Body of pancreas (tissue), 4 donors: ENCODE measurements around the gene MAP3K12. TPM values are rescaled to one million over a fixed set of nuclear protein-coding genes. Genes with fewer than 3 reads are reported as not detected.

Source experiments
- ATAC-seq: fragments of 150-250 bp; one replicate; pipeline ENCODE4 v1.9.1; 2016
- DNase-seq, 4 donors: peaks; one replicate each; pipeline ENCODE4 v3.0.0-alpha.2; 2019
- H3K27ac ChIP-seq, 4 donors: fragments of 200-600 bp; sonication (generic); 1 replicate in 3 of 4; 2 replicates in 1 of 4; pipeline versions ENCODE4 v1.5.1 to v1.6.1; 2016 to 2019; ENCODE audit warnings: mild to moderate bottlenecking in 1 of 4, mixed read lengths in 1 of 4, moderate library complexity in 1 of 4
- H3K27me3 ChIP-seq, 2 donors: fragments of 200-600 bp; sonication (generic); one replicate each; pipeline ENCODE4 v1.6.0; 2016; ENCODE audit warnings: mild to moderate bottlenecking in 1 of 2
- H3K36me3 ChIP-seq, 2 donors: fragments of 200-600 bp; sonication (generic); replicated peaks in 1 of 2; 2 replicates each; pipeline ENCODE4 v1.5.1; 2016; ENCODE audit warnings: low read depth in 2 of 2; ENCODE audit not compliant: insufficient read depth in 1 of 2
- H3K4me1 ChIP-seq: fragments of 200-600 bp; sonication (generic); one replicate; pipeline ENCODE4 v1.6.0; 2016
- H3K4me3 ChIP-seq, 2 donors: fragments of 200-600 bp; sonication (generic); 1 replicate in 1 of 2; 2 replicates in 1 of 2; pipeline ENCODE4 v1.5.1; 2016 to 2019
- H3K9me3 ChIP-seq, 3 donors: fragments of 200-600 bp; sonication (generic); 1 replicate in 2 of 3; 2 replicates in 1 of 3; pipeline ENCODE4 v1.5.1; 2016
- POLR2A ChIP-seq, 3 donors: fragments of 450-650 bp; IDR thresholded peaks; one replicate each; pipeline ENCODE4 v1.6.1; 2016; ENCODE audit warnings: antibody characterized with exemption in 3 of 3, mild to moderate bottlenecking in 2 of 3
- WGBS, 2 donors: methylation state at CpG; one replicate each; pipeline ENCODE4 v1.1.5; 2017; 5-methylcytosine and 5-hydroxymethylcytosine counted together
- intact Hi-C: fragments of 100-400 bp; cut with DNase I; formaldehyde crosslinking; loops from one replicate; pipeline ENCODE4 v1.15.1; 2023
- total RNA-seq, 2 donors: library from RNA; depleted of rRNA; stranded (reverse); fragments of >200 nt; gene quantifications; one replicate each; pipeline ENCODE4 v1.1.0, GENCODE V29; 2016
- TF ChIP-seq, protein P1 (sequence below), 7 experiments: fragments of 450-650 bp in 4 of 7; fragments of 200-600 bp in 3 of 7; sonication (generic) in 3 of 7; IDR thresholded peaks; one replicate each; pipeline ENCODE4 v1.5.1; 2016 to 2019; ENCODE audit warnings: antibody characterized with exemption in 7 of 7

The MAP3K12 gene
- total RNA-seq, 2 donors from 2014 or later, result 10.9 to 34.6 TPM

DNA sequence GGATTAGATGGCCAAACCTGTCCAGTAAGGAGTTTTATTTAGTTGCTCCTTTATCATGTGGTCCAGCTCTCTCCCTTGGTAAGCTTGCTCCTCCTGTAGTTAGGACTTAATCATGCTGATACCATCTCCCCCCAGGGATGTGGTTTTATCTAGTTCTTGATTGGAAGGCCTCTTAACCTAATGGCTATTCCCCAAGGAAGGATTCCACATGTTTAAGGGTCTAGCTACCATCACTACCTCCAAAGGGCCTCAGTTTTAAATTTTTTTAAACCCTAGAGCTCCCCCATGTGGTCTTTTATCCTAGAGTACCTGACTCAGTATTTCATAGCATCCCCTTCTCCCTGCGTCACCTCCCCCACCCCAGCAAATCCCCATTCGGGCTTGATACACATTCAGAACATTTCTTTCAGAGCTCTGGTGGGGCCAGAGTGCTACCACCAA, 22.5 kb downstream of the MAP3K12 start:
- intact Hi-C loops, result no loop called here
- H3K9me3 ChIP-seq, result no peaks in the 10 kb centered on the region
- peaks cover 11 to 33% of the 10 kb centered on the region in 2 donors for H3K36me3 ChIP-seq
- ATAC-seq (no peak), DNase-seq (no peak)
- no peaks in the 10 kb centered on the region for H3K27me3 ChIP-seq
- H3K27ac ChIP-seq, result no peak overlapping the region
- TF ChIP-seq POLR2A (IDR thresholded peaks at IDR 0.05), result no peak
- TF ChIP-seq, protein P1, sequence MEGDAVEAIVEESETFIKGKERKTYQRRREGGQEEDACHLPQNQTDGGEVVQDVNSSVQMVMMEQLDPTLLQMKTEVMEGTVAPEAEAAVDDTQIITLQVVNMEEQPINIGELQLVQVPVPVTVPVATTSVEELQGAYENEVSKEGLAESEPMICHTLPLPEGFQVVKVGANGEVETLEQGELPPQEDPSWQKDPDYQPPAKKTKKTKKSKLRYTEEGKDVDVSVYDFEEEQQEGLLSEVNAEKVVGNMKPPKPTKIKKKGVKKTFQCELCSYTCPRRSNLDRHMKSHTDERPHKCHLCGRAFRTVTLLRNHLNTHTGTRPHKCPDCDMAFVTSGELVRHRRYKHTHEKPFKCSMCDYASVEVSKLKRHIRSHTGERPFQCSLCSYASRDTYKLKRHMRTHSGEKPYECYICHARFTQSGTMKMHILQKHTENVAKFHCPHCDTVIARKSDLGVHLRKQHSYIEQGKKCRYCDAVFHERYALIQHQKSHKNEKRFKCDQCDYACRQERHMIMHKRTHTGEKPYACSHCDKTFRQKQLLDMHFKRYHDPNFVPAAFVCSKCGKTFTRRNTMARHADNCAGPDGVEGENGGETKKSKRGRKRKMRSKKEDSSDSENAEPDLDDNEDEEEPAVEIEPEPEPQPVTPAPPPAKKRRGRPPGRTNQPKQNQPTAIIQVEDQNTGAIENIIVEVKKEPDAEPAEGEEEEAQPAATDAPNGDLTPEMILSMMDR (IDR thresholded peaks at IDR 0.05), result peak in 1 of 7 experiments; percentile 18
- 57 to 67% methylated on average over 2 of the region's 2 CpGs for WGBS, 2 donors
- peaks cover 49% of the 10 kb centered on the region for H3K4me1 ChIP-seq
- H3K4me3 ChIP-seq, result no peak overlapping the region

DNA sequence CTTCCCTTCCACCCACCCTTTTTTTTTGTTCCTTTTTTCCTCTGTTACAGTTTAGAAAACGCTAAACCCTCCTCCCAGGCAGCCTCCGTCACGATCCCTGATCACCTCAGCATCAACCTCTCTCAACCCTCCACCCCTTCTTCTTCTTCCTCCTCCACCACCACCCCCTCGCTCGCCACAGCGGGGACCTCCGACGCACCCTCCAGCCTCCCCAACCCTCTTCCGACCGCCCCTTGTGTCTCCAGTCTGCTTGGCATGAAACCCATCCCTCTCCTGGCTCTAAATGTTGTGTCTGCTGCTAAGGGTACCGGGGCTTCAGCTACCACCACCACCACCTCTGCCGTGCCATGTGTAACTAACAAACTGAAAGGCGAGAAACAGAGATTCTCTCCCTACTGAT, 24.4 kb downstream of the MAP3K12 start:
- Histone ChIP-seq H3K4me3 (no peak overlapping the region), H3K27me3 (no peaks in the 10 kb centered on the region), H3K9me3 (no peaks in the 10 kb centered on the region), H3K4me1 (peaks cover 49% of the 10 kb centered on the region), H3K36me3 (peaks cover 9 to 28% of the 10 kb centered on the region in 2 donors), H3K27ac (peak overlapping the region in 1 of 4 donors; percentile 29)
- no peak for DNase-seq
- 61 to 76% methylated on average over 13 of the region's 13 CpGs for WGBS, 2 donors
- ATAC-seq, result no peak
- intact Hi-C loops, result no loop called here
- TF ChIP-seq POLR2A (IDR thresholded peaks at IDR 0.05), result no peak
- TF ChIP-seq, protein P1 (IDR thresholded peaks at IDR 0.05), result no peak

- 53 to 60% methylated on average over 2 of the region's 2 CpGs for WGBS, 2 donors
- Histone ChIP-seq H3K4me3 (no peak overlapping the region), H3K27ac (peak overlapping the region in 1 of 4 donors; percentile 34), H3K9me3 (no peaks in the 10 kb centered on the region), H3K27me3 (no peaks in the 10 kb centered on the region), H3K36me3 (peaks cover 16 to 32% of the 10 kb centered on the region in 2 donors), H3K4me1 (peaks cover 49% of the 10 kb centered on the region)
- ATAC-seq (no peak), DNase-seq (no peak)
- intact Hi-C loops, result no loop called here
- TF ChIP-seq, protein P1 (IDR thresholded peaks at IDR 0.05), result no peak
- TF ChIP-seq POLR2A (IDR thresholded peaks at IDR 0.05), result no peak
Measured at GRCh38 chr12:53474077-53474476, 25.2 kb downstream of the MAP3K12 start.

DNA sequence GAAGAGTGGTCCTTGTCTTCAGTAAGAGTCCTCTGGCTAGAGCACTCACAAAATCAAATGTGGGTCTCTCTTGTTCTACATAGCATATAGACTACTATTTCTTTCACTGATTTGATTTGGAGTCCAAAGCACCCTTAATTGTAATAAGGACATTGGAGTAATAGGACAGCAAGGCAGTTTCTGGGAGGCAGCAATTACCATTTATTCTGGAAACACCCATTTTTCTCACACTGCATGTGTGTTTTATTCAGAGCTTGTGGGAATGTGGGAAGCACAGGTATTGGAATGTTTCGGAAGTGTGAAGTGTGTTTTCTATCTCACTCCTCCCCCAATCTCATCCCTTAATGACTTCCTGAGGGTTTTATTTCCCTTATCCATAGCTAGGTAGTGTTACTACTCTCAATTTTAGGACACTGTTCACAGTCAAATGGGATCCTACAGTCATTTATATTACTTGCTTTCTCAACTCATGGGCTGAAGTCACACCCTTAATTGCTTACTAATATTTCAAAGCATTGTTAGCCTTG, 27.1 kb downstream of the MAP3K12 start:
- DNase-seq (no peak), ATAC-seq (no peak)
- WGBS, 2 donors, result 81 to 94% methylated on average over 1 of the region's 1 CpG
- Histone ChIP-seq H3K9me3 (no peaks in the 10 kb centered on the region), H3K4me3 (no peak overlapping the region), H3K4me1 (peaks cover 48% of the 10 kb centered on the region), H3K27me3 (no peaks in the 10 kb centered on the region), H3K36me3 (peaks cover 16 to 39% of the 10 kb centered on the region in 2 donors), H3K27ac (no peak overlapping the region)
- intact Hi-C loops, result no loop called here
- TF ChIP-seq, protein P1 (IDR thresholded peaks at IDR 0.05), result no peak
- TF ChIP-seq POLR2A (IDR thresholded peaks at IDR 0.05), result no peak

DNA sequence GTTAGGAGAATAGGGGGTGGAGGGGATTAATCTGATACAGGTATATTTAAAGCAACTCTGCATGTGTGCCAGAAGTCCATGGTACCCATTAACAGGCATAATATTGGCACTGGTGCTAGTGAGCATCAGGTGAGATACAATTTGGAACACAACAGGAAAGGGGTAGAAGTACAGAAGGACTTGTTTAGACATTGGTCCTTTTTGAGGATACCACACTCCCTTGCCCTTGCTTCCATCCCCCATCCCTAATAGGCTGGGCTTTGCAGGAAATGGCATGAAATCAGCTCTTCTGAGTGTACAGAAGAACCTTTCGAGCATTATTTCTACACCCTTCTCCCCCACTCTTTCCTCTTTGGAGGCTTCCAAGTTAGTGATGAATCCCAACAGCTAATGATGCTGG, 31.0 kb downstream of the MAP3K12 start:
- no peak overlapping the region for H3K27ac ChIP-seq
- 86% methylated on average over 1 of the region's 1 CpG for WGBS, 2 donors
- no peaks in the 10 kb centered on the region for H3K27me3 ChIP-seq
- H3K4me1 ChIP-seq, result peaks cover 15% of the 10 kb centered on the region
- no peak for ATAC-seq
- no peak for DNase-seq
- TF ChIP-seq, protein P1 (IDR thresholded peaks at IDR 0.05), result no peak
- no peak for TF ChIP-seq POLR2A (IDR thresholded peaks at IDR 0.05)
- intact Hi-C loops, result no loop called here
- no peaks in the 10 kb centered on the region for H3K9me3 ChIP-seq
- no peak overlapping the region for H3K4me3 ChIP-seq
- H3K36me3 ChIP-seq, result peaks cover 24 to 62% of the 10 kb centered on the region in 2 donors
